SU-DHL-6 (cell line): Measurements from ENCODE around the gene DNAH9.

Experiments used
- CTCF ChIP-seq: fragments of 200-600 bp; sonication (generic); IDR thresholded peaks from one replicate; pipeline ENCODE4 v1.5.1; 2017; ENCODE audit warnings: antibody characterized with exemption, mild to moderate bottlenecking, low read length, moderate library complexity; ENCODE audit not compliant: insufficient read depth, poor library complexity, severe bottlenecking
- EZH2phosphoT487 ChIP-seq: fragments of 200-600 bp; sonication (generic), shearing (Covaris generic); conservative IDR thresholded peaks from 2 replicates; pipeline ENCODE4 v1.6.1; 2018; ENCODE audit warnings: mild to moderate bottlenecking, antibody characterized with exemption, low read length, moderate library complexity, mixed read lengths

DNA sequence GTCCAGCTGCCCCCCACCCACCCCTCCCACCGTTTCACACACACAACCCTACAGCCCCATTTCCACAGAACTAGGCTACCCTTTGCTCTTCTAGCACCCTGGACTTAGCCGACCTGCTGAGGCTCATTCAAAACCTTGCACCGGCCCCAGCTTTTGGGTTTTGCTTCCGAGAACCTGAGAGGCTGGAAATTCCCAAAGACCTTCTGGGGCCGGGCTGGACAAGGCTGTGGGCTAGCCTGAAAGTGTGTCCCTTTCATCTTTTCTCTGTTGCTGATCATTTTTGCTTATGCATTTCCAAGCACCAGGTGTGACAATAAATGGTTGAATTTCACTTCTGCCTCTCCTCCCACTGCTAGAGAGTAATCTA, 139.0 kb downstream of the DNAH9 start:
- no peak for TF ChIP-seq CTCF
- no peak for TF ChIP-seq EZH2phosphoT487
